Measurements from ENCODE around the gene LMNA. TPM values are rescaled to one million over a fixed set of nuclear protein-coding genes. Genes with fewer than 3 reads are reported as not detected.
"Not testable (repeated sequence)": the region's sequence is repeated elsewhere in the genome, so short reads cannot be mapped to it uniquely, and the experiment has no call there.

Gene LMNA
- total RNA-seq, 2 donors from 2014 or later, result 150 to 338 TPM

DNA sequence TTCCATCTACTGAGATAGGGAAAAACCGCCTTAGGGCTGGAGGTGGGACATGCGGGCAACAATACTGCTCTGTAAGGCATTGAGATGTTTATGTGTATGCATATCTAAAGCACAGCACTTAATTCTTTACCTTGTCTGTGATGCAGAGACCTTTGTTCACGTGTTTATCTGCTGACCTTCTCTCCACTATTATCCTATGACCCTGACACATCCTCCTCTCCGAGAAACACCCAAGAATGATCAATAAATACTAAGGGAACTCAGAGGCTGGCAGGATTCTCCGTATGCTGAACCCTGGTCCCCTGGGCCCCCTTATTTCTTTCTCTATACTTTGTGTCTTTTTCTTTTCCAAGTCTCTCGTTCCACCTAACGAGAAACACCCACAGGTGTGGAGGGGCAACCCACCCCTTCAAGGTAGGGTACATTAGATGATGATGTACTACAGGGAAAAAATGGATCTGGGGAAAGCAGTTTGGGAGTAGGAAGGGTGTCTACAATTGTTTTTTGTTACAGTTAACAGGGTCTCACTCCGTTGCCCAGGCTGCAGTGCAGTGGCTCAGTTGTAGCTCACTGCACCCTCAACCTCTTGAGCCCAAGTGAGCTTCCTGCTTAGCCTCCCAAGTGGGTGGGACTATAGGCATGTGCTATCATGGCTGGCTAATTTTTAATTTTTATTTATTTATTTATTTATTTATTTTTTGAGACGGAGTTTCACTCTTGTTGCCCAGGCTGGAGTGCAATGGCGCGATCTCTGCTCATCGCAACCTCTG lies 67.7 kb downstream of the LMNA start:
- H3K4me3 Mint-ChIP-seq; H3K36me3 Mint-ChIP-seq (ENCODE audit: low read depth); H3K4me1 Mint-ChIP-seq; H3K27ac Mint-ChIP-seq; H3K9me3 Mint-ChIP-seq; ATAC-seq (replicated peaks); H3K27me3 Mint-ChIP-seq: not testable (repeated sequence)

DNA sequence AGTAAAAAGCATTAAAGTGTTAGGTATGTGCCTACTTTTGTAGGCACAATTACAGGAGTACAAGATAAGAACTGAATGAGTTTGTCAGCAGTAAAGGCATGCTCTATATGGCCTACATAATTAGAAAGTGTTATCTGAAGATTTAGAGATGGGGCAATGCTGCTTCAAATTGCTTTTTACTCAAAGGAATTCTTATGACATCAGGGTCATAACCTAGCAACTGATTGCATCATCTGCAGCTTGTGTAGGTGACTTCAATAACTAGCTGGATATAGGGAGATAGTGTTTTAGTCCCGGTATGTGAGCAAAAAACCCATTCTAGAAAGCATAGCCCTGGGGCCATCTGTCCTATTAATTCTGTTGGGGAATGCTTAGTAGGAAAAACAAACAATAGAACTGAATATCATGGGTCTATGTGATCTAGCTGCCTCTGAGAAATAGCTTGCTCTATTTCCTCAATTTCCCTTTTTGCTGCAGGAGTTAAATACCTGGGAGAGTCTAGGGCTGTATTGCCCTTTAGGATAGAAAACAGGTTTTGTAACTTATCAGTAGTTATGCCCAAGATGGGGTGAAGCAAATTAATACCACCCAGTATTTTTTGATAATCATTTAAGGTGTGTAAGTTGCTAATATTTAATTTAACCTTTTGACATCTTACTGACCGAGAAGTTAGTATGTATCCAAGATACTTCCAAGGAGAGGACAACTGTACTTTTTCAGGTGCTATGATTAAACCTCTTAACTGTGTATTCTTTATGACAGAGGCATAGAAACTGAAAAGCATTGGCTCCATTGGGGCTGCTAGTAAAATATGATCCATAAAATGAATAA lies 72.1 kb downstream of the LMNA start:
- not testable (repeated sequence) for H3K27me3 Mint-ChIP-seq; H3K4me3 Mint-ChIP-seq; H3K36me3 Mint-ChIP-seq (ENCODE audit: low read depth); H3K27ac Mint-ChIP-seq; ATAC-seq (replicated peaks); H3K4me1 Mint-ChIP-seq; H3K9me3 Mint-ChIP-seq

Other genes with a start within 250 kb of the LMNA start
- 10 to 100 TPM; 28.1 to 79.8 TPM for gene RIT1, start 203.4 kb upstream of the LMNA start, total RNA-seq
- 100 to 1,000 TPM in 1 of 2 donors, 10 to 100 TPM in 1; 67.5 to 109 TPM for gene KHDC4, start 180.3 kb upstream of the LMNA start, total RNA-seq
- not detected for gene RXFP4, start 173.1 kb upstream of the LMNA start, total RNA-seq
- 100 to 1,000 TPM; 108 to 205 TPM for gene ARHGEF2, start 136.2 kb upstream of the LMNA start, total RNA-seq
- gene SSR2, start 93.8 kb upstream of the LMNA start, total RNA-seq, result 100 to 1,000 TPM; 194 to 208 TPM
- gene UBQLN4, start 60.9 kb upstream of the LMNA start, total RNA-seq, result 10 to 100 TPM; 31.9 to 36.7 TPM
- 10 to 100 TPM; 39.9 to 55.6 TPM for gene LAMTOR2, start 59.9 kb upstream of the LMNA start, total RNA-seq
- gene RAB25, start 53.6 kb upstream of the LMNA start, total RNA-seq, result 1 to 10 TPM in 1 of 2 donors, under 1 TPM in 1; 0.43 to 1.2 TPM
- gene MEX3A, start 32.2 kb upstream of the LMNA start, total RNA-seq, result under 1 TPM; 0.15 to 0.21 TPM
- gene SEMA4A, start 38.9 kb downstream of the LMNA start, total RNA-seq, result 10 to 100 TPM in 1 of 2 donors, 1 to 10 TPM in 1; 1.8 to 17.6 TPM
- 10 to 100 TPM; 23.5 to 38.1 TPM for gene SLC25A44, start 79.4 kb downstream of the LMNA start, total RNA-seq
- gene PMF1, start 98.3 kb downstream of the LMNA start, total RNA-seq, result 10 to 100 TPM; 85.6 to 87.3 TPM
- 1 to 10 TPM; 3.2 to 6.8 TPM for gene BGLAP, start 127.5 kb downstream of the LMNA start, total RNA-seq
- gene PAQR6, start 133.3 kb downstream of the LMNA start, total RNA-seq, result 10 to 100 TPM in 1 of 2 donors, 1 to 10 TPM in 1; 8.0 to 10.9 TPM
- gene SMG5, start 168.1 kb downstream of the LMNA start, total RNA-seq, result 10 to 100 TPM; 75.7 to 93.7 TPM
- gene TMEM79, start 169.6 kb downstream of the LMNA start, total RNA-seq, result 10 to 100 TPM; 13.7 to 14.5 TPM
- 10 to 100 TPM; 18.3 to 19.1 TPM for gene GLMP, start 181.0 kb downstream of the LMNA start, total RNA-seq
- under 1 TPM; 0.42 to 0.52 TPM for gene VHLL, start 184.6 kb downstream of the LMNA start, total RNA-seq
- 100 to 1,000 TPM; 185 to 405 TPM for gene CCT3, start 223.6 kb downstream of the LMNA start, total RNA-seq
- gene TSACC, start 223.8 kb downstream of the LMNA start, total RNA-seq, result 1 to 10 TPM in 1 of 2 donors, not detected in 1; 1.1 TPM